AG04449 (cell line): ENCODE results near the gene SLC35G3.
"Not testable (repeated sequence)": the region's sequence is repeated elsewhere in the genome, so short reads cannot be mapped to it uniquely, and the experiment has no call there.

Experiments
- CTCF ChIA-PET: fragments of 350-600 bp; formaldehyde crosslinking; extraction: SDS; loops from one replicate; lab custom pipeline; 2021; ENCODE audit warnings: antibody characterized with exemption; lab: Yijun Ruan, JAX
- POLR2A ChIA-PET: fragments of 400-600, 350-600 bp; formaldehyde crosslinking; extraction: SDS; loops from one replicate; lab custom pipeline; 2020; ENCODE audit warnings: antibody characterized with exemption, inconsistent platforms; lab: Yijun Ruan, JAX
- DNase-seq: peaks from one replicate; pipeline ENCODE4 v3.0.0-alpha.2; 2010; ENCODE audit warnings: low read depth, low spot score
- H3K4me3 ChIP-seq: 2 replicates; pipeline ENCODE4 v1.5.1; 2011; ENCODE audit warnings: low read depth, mild to moderate bottlenecking, control low read depth, low read length
- TF ChIP-seq, protein P1 (sequence below): IDR thresholded peaks from one replicate; pipeline ENCODE4 v1.5.1; 2011; ENCODE audit warnings: mild to moderate bottlenecking, moderate library complexity, low read length, control low read depth, inconsistent platforms; ENCODE audit not compliant: insufficient read depth; ENCODE audit errors: missing control alignments

SLC35G3 gene

DNA sequence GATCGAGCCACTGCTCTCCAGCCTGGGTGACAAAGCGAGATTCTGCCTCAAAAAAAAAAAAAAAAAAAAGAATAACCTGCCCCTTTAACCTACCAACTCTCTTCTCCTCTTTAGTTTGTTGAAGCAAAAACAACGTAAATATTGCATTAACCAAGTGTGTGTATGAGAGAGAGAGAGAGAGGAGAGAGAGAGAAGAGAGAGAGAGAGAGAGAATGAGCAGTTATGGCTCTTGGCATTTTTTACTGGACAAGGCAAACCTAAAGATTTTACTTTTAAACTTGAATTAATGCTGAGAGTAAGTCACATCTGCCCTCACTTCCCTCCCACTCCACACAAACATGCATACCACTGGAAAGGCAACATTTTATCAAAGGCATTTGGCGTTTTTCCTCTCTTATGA, 45.6 kb upstream of the SLC35G3 start:
- peak; percentile 7 for DNase-seq
- TF ChIP-seq, protein P1, sequence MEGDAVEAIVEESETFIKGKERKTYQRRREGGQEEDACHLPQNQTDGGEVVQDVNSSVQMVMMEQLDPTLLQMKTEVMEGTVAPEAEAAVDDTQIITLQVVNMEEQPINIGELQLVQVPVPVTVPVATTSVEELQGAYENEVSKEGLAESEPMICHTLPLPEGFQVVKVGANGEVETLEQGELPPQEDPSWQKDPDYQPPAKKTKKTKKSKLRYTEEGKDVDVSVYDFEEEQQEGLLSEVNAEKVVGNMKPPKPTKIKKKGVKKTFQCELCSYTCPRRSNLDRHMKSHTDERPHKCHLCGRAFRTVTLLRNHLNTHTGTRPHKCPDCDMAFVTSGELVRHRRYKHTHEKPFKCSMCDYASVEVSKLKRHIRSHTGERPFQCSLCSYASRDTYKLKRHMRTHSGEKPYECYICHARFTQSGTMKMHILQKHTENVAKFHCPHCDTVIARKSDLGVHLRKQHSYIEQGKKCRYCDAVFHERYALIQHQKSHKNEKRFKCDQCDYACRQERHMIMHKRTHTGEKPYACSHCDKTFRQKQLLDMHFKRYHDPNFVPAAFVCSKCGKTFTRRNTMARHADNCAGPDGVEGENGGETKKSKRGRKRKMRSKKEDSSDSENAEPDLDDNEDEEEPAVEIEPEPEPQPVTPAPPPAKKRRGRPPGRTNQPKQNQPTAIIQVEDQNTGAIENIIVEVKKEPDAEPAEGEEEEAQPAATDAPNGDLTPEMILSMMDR: no peak
- CTCF ChIA-PET: no interaction called here
- no peak overlapping the region for H3K4me3 ChIP-seq
- POLR2A ChIA-PET: no interaction called here

DNA sequence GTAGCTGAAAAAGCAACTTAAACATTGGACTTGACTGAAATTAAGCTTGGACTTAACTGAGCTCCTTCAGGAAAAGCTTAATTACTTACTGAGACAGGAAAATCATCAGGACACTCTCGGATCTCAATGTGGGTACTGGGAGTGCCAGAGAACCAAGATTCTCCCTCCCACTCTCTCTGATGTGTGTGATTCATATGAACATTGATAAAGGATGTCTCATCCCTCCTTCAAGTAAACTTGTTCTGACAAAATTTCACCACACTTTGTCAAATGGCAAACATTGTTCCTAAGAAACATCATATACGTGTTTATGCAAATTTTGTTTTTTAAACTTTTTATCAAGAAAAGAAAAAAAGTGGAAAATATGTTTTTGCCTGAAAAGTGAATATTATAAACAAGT, 44.6 kb upstream of the SLC35G3 start:
- no peak overlapping the region for H3K4me3 ChIP-seq
- ChIA-PET POLR2A (interaction anchor here (0.6 to 1.3 kb wide), 3 partner anchors 9 to 135 kb away, joined by 3 to 4 read pairs (median 3); partner anchors contain the start of gene SLFN11), CTCF (interaction anchor here (0.6 to 1.4 kb wide), 3 partner anchors 295 to 315 kb away, joined by 3 to 4 read pairs (median 3); no protein-coding TSS in a partner anchor)
- peak; percentile 17 for DNase-seq
- TF ChIP-seq, protein P1: no peak

DNA sequence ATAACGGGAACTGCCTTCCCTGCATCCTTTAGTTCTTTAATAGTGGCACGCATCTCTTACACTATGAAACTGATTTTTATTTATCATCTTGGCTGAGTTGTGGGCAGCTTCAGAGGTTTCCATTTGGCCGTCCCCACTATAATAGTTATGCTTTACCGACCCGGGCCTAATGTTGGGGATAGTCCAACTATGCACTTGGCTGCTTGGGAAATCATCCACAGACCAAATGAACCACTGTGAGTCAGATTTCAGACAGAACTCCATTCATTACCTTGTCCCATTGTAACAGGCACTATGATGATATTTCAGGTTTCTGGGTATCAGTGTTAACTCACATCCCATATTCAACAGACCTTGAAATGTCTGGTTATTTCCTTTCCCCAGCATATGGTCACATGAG, 42.6 kb upstream of the SLC35G3 start:
- no peak overlapping the region for H3K4me3 ChIP-seq
- POLR2A ChIA-PET: no interaction called here
- DNase-seq: no peak
- TF ChIP-seq, protein P1: no peak
- CTCF ChIA-PET: no interaction called here

DNA sequence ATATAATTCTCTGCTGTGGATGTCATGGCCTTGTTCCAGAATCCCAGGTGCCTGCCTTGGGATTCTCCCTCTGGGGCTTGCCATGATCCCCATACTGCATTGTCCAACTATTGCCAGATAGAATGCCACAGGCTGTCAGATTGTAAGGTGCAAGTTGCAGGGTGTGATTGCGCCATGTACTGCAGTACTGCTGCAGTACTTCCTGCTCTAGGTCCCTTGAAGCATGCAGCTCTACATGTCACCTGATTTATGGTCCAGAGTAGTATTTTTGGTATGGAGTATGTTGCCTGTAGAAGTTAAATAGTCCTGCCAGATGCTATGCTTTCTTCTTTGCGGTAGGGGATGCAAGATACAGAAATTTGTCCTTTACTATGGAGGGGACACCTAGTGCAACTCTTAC, 41.7 kb upstream of the SLC35G3 start:
- CTCF ChIA-PET: no interaction called here
- DNase-seq: no peak
- TF ChIP-seq, protein P1: no peak
- POLR2A ChIA-PET: no interaction called here
- H3K4me3 ChIP-seq: no peak overlapping the region

DNA sequence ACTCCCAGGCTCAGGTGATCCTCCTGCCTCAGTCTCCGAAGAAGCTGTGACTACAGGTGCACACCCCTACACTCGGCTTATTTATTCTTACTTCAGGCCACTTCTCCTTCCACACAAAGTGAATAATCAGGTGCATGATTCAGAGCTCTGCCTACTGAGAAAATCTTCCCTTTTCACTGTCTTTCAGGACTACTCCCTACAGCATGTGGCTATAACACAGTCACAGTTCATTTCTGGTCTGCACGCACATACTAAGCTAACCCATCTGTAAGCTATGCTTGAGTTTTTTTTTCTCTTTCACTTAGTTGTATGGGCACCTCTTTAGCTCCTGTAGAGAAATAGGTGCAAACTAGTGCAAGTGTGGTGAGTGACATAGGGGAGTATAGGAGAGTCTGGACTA, 41.1 kb upstream of the SLC35G3 start:
- no peak for DNase-seq
- TF ChIP-seq, protein P1: no peak
- POLR2A ChIA-PET: no interaction called here
- H3K4me3 ChIP-seq: no peak overlapping the region
- CTCF ChIA-PET: no interaction called here

DNA sequence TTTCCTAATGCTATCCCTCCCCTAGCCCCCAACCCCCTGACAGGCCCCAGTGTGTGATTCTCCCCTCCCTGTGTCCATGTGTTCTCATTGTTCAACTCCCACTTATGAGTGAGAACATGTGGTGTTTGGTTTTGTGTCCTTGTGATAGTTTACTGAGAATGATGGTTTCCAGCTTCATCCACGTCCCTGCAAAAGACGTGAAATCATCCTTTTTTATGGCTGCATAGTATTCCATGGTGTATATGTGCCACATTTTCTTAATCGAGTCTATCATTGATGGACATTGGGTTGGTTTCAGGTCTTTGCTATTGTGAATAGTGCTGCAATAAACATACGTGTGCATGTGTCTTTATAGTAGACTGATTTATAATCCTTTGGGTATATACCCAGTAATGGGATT, 40.1 kb upstream of the SLC35G3 start:
- CTCF ChIA-PET, H3K4me3 ChIP-seq, POLR2A ChIA-PET, DNase-seq: not testable (repeated sequence)

DNA sequence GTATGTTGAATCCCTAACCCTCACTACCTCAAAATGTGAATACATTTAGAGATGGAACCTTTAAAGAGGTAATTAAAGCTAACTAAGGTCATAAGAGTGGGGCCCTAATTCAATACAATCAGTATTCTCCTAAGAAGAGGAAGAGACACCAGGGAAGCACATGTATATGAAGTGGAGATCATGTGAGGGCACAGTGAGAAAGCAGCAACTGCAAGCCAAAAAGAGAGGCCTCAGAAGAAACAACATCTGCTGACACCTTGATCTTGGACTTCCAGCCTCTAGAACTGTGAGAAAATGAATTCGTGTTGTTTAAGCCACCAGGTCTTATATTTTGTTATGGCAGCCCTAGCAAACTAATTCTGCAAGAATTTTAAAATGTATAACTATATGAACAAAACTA, 35.4 kb upstream of the SLC35G3 start:
- CTCF ChIA-PET: no interaction called here
- H3K4me3 ChIP-seq: no peak overlapping the region
- TF ChIP-seq, protein P1: no peak
- DNase-seq: no peak
- POLR2A ChIA-PET: no interaction called here
